HEK293 (cell line): ENCODE measurements around the gene ARHGAP25.

ENCODE experiments used
- CTCF ChIA-PET: fragments of 350-600 bp; formaldehyde crosslinking; extraction: SDS; loops from one replicate; lab custom pipeline; 2021; ENCODE audit warnings: antibody characterized with exemption; lab: Yijun Ruan, JAX
- POLR2A ChIA-PET: fragments of 300-600 bp; formaldehyde crosslinking; extraction: SDS; loops from one replicate; lab custom pipeline; 2020; ENCODE audit warnings: antibody characterized with exemption, inconsistent platforms; lab: Yijun Ruan, JAX
- H3K27ac ChIP-seq: fragments of 200-500 bp; sonication (Bioruptor generic); 2 replicates; pipeline ENCODE4 v1.5.1; 2014; ENCODE audit warnings: low read depth, low read length, control low read depth, inconsistent platforms; ENCODE audit errors: extremely low read depth
- H3K36me3 ChIP-seq, 2 experiments: fragments of 200-500 bp in 1 of 2; sonication (Bioruptor generic) in 1 of 2; 1 replicate in 1 of 2; 2 replicates in 1 of 2; pipeline ENCODE4 v1.5.1; 2014 to 2017; ENCODE audit warnings: inconsistent platforms in 2 of 2, low read length in 2 of 2; ENCODE audit not compliant: control insufficient read depth in 2 of 2, insufficient read depth in 1 of 2
- H3K4me1 ChIP-seq: fragments of 200-500 bp; sonication (Bioruptor generic); 2 replicates; pipeline ENCODE4 v1.5.1; 2014; ENCODE audit warnings: mild to moderate bottlenecking, low read length, inconsistent platforms; ENCODE audit not compliant: control insufficient read depth, insufficient read depth
- H3K4me3 ChIP-seq: 2 replicates; pipeline ENCODE4 v1.5.1; 2011; ENCODE audit warnings: low read depth, mild to moderate bottlenecking, control low read depth, low read length, moderate library complexity
- H3K9me3 ChIP-seq: fragments of 200-500 bp; sonication (Bioruptor generic); 2 replicates; pipeline ENCODE4 v1.5.1; 2014; ENCODE audit warnings: low read depth, low read length, inconsistent platforms; ENCODE audit not compliant: control insufficient read depth, insufficient read depth
- EGR2 ChIP-seq: fragments of 450-650 bp; formaldehyde crosslinking; IDR thresholded peaks from 2 replicates; pipeline ENCODE4 v1.5.1; 2016; ENCODE audit warnings: low read depth, missing biosample characterization, missing genetic modification characterization
- GLI4 ChIP-seq: fragments of 450-650 bp; formaldehyde crosslinking; IDR thresholded peaks from 2 replicates; pipeline ENCODE4 v1.5.1; 2016; ENCODE audit warnings: missing biosample characterization, missing genetic modification characterization
- RBAK ChIP-seq: fragments of 450-650 bp; formaldehyde crosslinking; IDR thresholded peaks from 2 replicates; pipeline ENCODE4 v1.5.1; 2016; ENCODE audit warnings: missing biosample characterization, missing genetic modification characterization
- ZFP37 ChIP-seq: fragments of 450-650 bp; formaldehyde crosslinking; IDR thresholded peaks from 2 replicates; pipeline ENCODE4 v1.5.1; 2016; ENCODE audit warnings: missing biosample characterization, missing genetic modification characterization
- ZNF157 ChIP-seq: fragments of 450-650 bp; formaldehyde crosslinking; IDR thresholded peaks from 2 replicates; pipeline ENCODE4 v1.5.1; 2016; ENCODE audit warnings: missing biosample characterization, missing genetic modification characterization
- ZNF16 ChIP-seq: fragments of 450-650 bp; formaldehyde crosslinking; IDR thresholded peaks from 2 replicates; pipeline ENCODE4 v1.5.1; 2016; ENCODE audit warnings: low read depth, missing biosample characterization, missing genetic modification characterization
- ZNF19 ChIP-seq: fragments of 450-650 bp; formaldehyde crosslinking; IDR thresholded peaks from 2 replicates; pipeline ENCODE4; 2016; ENCODE audit warnings: missing biosample characterization, missing genetic modification characterization, low read depth
- ZNF202 ChIP-seq: fragments of 450-650 bp; formaldehyde crosslinking; IDR thresholded peaks from 2 replicates; pipeline ENCODE4 v1.5.1; 2016; ENCODE audit warnings: missing biosample characterization, missing genetic modification characterization, borderline replicate concordance
- ZNF335 ChIP-seq: fragments of 450-650 bp; formaldehyde crosslinking; conservative IDR thresholded peaks from 2 replicates; pipeline ENCODE4 v1.5.1; 2016; ENCODE audit warnings: missing biosample characterization, missing genetic modification characterization
- ZNF426 ChIP-seq: fragments of 450-650 bp; formaldehyde crosslinking; IDR thresholded peaks from 2 replicates; pipeline ENCODE4 v1.5.1; 2017; ENCODE audit warnings: missing biosample characterization, missing genetic modification characterization, mild to moderate bottlenecking, inconsistent platforms, moderate library complexity
- ZNF510 ChIP-seq: fragments of 450-650 bp; formaldehyde crosslinking; IDR thresholded peaks from 2 replicates; pipeline ENCODE4 v1.5.1; 2018; ENCODE audit warnings: mild to moderate bottlenecking, missing genetic modification characterization, missing biosample characterization; ENCODE audit not compliant: insufficient replicate concordance
- ZNF529 ChIP-seq: fragments of 450-650 bp; formaldehyde crosslinking; IDR thresholded peaks from 2 replicates; pipeline ENCODE4 v1.5.1; 2017; ENCODE audit warnings: missing genetic modification characterization, missing biosample characterization; ENCODE audit not compliant: insufficient replicate concordance
- ZNF548 ChIP-seq: fragments of 450-650 bp; formaldehyde crosslinking; IDR thresholded peaks from 2 replicates; pipeline ENCODE4 v1.5.1; 2016; ENCODE audit warnings: missing biosample characterization, missing genetic modification characterization
- ZNF558 ChIP-seq: fragments of 450-650 bp; formaldehyde crosslinking; IDR thresholded peaks from 2 replicates; pipeline ENCODE4 v1.5.1; 2016; ENCODE audit warnings: missing biosample characterization, missing genetic modification characterization
- ZNF560 ChIP-seq: fragments of 450-650 bp; formaldehyde crosslinking; IDR thresholded peaks from 2 replicates; pipeline ENCODE4 v1.5.1; 2017; ENCODE audit warnings: missing biosample characterization, missing genetic modification characterization, borderline replicate concordance
- ZNF785 ChIP-seq: fragments of 450-650 bp; formaldehyde crosslinking; IDR thresholded peaks from 2 replicates; pipeline ENCODE4 v1.5.1; 2016; ENCODE audit warnings: missing biosample characterization, missing genetic modification characterization
- ZSCAN30 ChIP-seq: fragments of 450-650 bp; IDR thresholded peaks from 2 replicates; pipeline ENCODE4 v1.5.1; 2018; ENCODE audit warnings: missing biosample characterization, mild to moderate bottlenecking, missing genetic modification characterization, moderate library complexity
- TF ChIP-seq, protein P1 (sequence below): fragments of 450-650 bp; formaldehyde crosslinking; IDR thresholded peaks from 2 replicates; pipeline ENCODE4 v1.5.1; 2017; ENCODE audit warnings: missing biosample characterization, missing genetic modification characterization
- TF ChIP-seq, protein P2 (sequence below): fragments of 450-650 bp; formaldehyde crosslinking; IDR thresholded peaks from 2 replicates; pipeline ENCODE4 v1.5.1; 2016; ENCODE audit warnings: missing biosample characterization, missing genetic modification characterization
- TF ChIP-seq, protein P3 (sequence below): fragments of 450-650 bp; formaldehyde crosslinking; IDR thresholded peaks from 2 replicates; pipeline ENCODE4 v1.5.1; 2017; ENCODE audit warnings: missing biosample characterization, missing genetic modification characterization
- TF ChIP-seq, protein P4 (sequence below): fragments of 450-650 bp; formaldehyde crosslinking; IDR thresholded peaks from 2 replicates; pipeline ENCODE4 v1.5.1; 2016; ENCODE audit warnings: missing biosample characterization, missing genetic modification characterization
- TF ChIP-seq, protein P5 (sequence below): fragments of 450-650 bp; formaldehyde crosslinking; IDR thresholded peaks from 2 replicates; pipeline ENCODE4 v1.5.1; 2016; ENCODE audit warnings: missing biosample characterization, missing genetic modification characterization, borderline replicate concordance

Gene ARHGAP25

DNA sequence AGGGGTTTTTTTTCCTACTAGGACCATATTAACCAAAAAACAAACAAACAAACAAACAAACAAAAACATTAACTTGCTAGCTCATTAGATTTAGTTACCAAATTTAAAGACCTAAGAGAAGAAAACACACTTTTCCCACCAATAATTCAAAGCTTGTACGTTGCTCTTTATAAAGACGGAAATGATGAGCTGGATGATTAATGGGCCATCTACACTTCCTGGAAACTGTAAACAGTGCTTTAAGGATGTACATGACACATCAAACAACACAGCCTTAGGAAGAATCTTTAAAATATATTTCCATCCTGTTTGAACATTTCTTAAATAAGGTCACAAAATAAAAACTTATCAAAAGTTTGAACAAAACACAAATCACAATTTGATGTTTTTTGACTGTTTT lies 135.6 kb downstream of the ARHGAP25 start:
- ChIA-PET POLR2A (no interaction called here), CTCF (interaction anchor here (0.7 kb wide), 1 partner anchor 79 kb away, joined by 3 read pairs; no protein-coding TSS in a partner anchor)
- H3K4me3 ChIP-seq, result no peak overlapping the region
- no peaks in the 10 kb centered on the region for H3K36me3 ChIP-seq
- H3K4me1 ChIP-seq, result no peaks in the 10 kb centered on the region
- TF ChIP-seq, protein P1, sequence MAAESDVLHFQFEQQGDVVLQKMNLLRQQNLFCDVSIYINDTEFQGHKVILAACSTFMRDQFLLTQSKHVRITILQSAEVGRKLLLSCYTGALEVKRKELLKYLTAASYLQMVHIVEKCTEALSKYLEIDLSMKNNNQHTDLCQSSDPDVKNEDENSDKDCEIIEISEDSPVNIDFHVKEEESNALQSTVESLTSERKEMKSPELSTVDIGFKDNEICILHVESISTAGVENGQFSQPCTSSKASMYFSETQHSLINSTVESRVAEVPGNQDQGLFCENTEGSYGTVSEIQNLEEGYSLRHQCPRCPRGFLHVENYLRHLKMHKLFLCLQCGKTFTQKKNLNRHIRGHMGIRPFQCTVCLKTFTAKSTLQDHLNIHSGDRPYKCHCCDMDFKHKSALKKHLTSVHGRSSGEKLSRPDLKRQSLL, result no peak
- TF ChIP-seq ZFP37 (tag by site-specific recombination) (no peak), ZNF157 (no peak), ZNF335 (tag by site-specific recombination) (no peak), ZNF548 (no peak), ZNF560 (tag by site-specific recombination) (no peak), ZNF785 (tag by site-specific recombination) (no peak), ZNF510 (tag by site-specific recombination) (no peak), GLI4 (tag by site-specific recombination) (no peak), ZNF529 (tag by site-specific recombination) (no peak), EGR2 (tag by site-specific recombination) (no peak), ZNF558 (no peak), ZNF19 (tag by site-specific recombination) (no peak), RBAK (no peak), ZNF202 (tag by site-specific recombination) (no peak)
- TF ChIP-seq, protein P2, sequence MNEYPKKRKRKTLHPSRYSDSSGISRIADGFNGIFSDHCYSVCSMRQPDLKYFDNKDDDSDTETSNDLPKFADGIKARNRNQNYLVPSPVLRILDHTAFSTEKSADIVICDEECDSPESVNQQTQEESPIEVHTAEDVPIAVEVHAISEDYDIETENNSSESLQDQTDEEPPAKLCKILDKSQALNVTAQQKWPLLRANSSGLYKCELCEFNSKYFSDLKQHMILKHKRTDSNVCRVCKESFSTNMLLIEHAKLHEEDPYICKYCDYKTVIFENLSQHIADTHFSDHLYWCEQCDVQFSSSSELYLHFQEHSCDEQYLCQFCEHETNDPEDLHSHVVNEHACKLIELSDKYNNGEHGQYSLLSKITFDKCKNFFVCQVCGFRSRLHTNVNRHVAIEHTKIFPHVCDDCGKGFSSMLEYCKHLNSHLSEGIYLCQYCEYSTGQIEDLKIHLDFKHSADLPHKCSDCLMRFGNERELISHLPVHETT (tag by site-specific recombination), result no peak
- TF ChIP-seq, protein P3, sequence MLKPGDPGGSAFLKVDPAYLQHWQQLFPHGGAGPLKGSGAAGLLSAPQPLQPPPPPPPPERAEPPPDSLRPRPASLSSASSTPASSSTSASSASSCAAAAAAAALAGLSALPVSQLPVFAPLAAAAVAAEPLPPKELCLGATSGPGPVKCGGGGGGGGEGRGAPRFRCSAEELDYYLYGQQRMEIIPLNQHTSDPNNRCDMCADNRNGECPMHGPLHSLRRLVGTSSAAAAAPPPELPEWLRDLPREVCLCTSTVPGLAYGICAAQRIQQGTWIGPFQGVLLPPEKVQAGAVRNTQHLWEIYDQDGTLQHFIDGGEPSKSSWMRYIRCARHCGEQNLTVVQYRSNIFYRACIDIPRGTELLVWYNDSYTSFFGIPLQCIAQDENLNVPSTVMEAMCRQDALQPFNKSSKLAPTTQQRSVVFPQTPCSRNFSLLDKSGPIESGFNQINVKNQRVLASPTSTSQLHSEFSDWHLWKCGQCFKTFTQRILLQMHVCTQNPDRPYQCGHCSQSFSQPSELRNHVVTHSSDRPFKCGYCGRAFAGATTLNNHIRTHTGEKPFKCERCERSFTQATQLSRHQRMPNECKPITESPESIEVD (tag by site-specific recombination), result no peak
- H3K9me3 ChIP-seq, result no peaks in the 10 kb centered on the region
- no peak overlapping the region for H3K27ac ChIP-seq

DNA sequence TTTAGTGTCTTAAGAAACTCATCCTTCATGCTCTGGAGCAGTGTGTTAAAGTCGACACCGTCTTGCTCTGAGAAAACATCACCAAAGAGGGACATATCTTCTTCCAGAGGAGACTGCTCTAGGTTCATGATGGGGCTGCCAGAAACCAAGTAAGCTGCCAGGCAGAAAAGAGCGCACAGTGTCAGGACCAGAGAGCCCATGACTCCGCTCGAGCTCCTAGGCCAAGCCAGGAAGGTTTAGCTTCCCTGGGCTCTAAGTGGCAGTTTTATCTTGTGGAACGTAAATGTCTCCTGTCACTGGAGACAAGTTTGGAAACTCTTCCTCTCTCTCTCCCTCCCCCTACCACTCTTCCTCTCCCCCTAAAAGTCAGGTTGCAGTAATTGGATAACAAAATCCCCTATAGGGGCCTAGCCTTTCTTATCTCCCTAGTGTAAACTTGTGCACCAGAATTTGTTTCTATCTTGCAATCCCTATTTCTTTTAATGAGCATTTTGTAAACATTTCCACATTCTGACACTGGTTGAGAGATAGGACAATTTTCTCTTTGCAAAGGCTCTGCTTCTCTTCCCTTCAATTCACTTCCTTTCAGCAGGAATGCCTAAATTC lies 136.7 kb downstream of the ARHGAP25 start, which contains the start of gene BMP10:
Gene BMP10, minus strand, starts transcription at position 239 of the 606 bp plus-strand sequence. Its CDS starts 39 bp downstream, at position 200.
- no peak within 1 kb of the TSS for H3K27ac ChIP-seq
- ChIA-PET CTCF (no interaction called here), POLR2A (no interaction called here)
- H3K4me1 ChIP-seq, result no peaks in the 10 kb centered on the region
- H3K9me3 ChIP-seq, result no peaks in the 10 kb centered on the region
- no peak within 1 kb of the TSS for H3K4me3 ChIP-seq
- H3K36me3 ChIP-seq, result no peaks in the 10 kb centered on the region
- TF ChIP-seq, protein P1, result no peak
- TF ChIP-seq ZNF16 (tag by site-specific recombination), result no peak
- TF ChIP-seq, protein P4, sequence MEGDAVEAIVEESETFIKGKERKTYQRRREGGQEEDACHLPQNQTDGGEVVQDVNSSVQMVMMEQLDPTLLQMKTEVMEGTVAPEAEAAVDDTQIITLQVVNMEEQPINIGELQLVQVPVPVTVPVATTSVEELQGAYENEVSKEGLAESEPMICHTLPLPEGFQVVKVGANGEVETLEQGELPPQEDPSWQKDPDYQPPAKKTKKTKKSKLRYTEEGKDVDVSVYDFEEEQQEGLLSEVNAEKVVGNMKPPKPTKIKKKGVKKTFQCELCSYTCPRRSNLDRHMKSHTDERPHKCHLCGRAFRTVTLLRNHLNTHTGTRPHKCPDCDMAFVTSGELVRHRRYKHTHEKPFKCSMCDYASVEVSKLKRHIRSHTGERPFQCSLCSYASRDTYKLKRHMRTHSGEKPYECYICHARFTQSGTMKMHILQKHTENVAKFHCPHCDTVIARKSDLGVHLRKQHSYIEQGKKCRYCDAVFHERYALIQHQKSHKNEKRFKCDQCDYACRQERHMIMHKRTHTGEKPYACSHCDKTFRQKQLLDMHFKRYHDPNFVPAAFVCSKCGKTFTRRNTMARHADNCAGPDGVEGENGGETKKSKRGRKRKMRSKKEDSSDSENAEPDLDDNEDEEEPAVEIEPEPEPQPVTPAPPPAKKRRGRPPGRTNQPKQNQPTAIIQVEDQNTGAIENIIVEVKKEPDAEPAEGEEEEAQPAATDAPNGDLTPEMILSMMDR, result no peak
- no peak for TF ChIP-seq ZSCAN30 (tag by site-specific recombination)
- TF ChIP-seq, protein P5, sequence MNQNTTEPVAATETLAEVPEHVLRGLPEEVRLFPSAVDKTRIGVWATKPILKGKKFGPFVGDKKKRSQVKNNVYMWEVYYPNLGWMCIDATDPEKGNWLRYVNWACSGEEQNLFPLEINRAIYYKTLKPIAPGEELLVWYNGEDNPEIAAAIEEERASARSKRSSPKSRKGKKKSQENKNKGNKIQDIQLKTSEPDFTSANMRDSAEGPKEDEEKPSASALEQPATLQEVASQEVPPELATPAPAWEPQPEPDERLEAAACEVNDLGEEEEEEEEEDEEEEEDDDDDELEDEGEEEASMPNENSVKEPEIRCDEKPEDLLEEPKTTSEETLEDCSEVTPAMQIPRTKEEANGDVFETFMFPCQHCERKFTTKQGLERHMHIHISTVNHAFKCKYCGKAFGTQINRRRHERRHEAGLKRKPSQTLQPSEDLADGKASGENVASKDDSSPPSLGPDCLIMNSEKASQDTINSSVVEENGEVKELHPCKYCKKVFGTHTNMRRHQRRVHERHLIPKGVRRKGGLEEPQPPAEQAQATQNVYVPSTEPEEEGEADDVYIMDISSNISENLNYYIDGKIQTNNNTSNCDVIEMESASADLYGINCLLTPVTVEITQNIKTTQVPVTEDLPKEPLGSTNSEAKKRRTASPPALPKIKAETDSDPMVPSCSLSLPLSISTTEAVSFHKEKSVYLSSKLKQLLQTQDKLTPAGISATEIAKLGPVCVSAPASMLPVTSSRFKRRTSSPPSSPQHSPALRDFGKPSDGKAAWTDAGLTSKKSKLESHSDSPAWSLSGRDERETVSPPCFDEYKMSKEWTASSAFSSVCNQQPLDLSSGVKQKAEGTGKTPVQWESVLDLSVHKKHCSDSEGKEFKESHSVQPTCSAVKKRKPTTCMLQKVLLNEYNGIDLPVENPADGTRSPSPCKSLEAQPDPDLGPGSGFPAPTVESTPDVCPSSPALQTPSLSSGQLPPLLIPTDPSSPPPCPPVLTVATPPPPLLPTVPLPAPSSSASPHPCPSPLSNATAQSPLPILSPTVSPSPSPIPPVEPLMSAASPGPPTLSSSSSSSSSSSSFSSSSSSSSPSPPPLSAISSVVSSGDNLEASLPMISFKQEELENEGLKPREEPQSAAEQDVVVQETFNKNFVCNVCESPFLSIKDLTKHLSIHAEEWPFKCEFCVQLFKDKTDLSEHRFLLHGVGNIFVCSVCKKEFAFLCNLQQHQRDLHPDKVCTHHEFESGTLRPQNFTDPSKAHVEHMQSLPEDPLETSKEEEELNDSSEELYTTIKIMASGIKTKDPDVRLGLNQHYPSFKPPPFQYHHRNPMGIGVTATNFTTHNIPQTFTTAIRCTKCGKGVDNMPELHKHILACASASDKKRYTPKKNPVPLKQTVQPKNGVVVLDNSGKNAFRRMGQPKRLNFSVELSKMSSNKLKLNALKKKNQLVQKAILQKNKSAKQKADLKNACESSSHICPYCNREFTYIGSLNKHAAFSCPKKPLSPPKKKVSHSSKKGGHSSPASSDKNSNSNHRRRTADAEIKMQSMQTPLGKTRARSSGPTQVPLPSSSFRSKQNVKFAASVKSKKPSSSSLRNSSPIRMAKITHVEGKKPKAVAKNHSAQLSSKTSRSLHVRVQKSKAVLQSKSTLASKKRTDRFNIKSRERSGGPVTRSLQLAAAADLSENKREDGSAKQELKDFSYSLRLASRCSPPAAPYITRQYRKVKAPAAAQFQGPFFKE, result no peak
- TF ChIP-seq ZNF426 (tag by site-specific recombination), result no peak
